Sigmoid colon (tissue), 4 donors: ENCODE results near the gene SPATA20.

ENCODE experiments used
- CTCF ChIP-seq, 4 experiments: fragments of 450-650 bp in 3 of 4; fragments of 200-600 bp in 1 of 4; IDR thresholded peaks; one replicate each; pipeline ENCODE4 v1.5.1; 2016 to 2019; ENCODE audit warnings: antibody characterized with exemption in 4 of 4, mild to moderate bottlenecking in 3 of 4, moderate library complexity in 2 of 4
- EP300 ChIP-seq, 4 donors: sonication (generic); formaldehyde crosslinking; IDR thresholded peaks; one replicate each; pipeline ENCODE4 v1.6.1; 2017; ENCODE audit warnings: antibody characterized with exemption in 4 of 4
- POLR2A ChIP-seq, 2 donors: fragments of 450-650 bp; IDR thresholded peaks; one replicate each; pipeline ENCODE4 v1.6.1; 2016; ENCODE audit warnings: antibody characterized with exemption in 2 of 2, mild to moderate bottlenecking in 2 of 2, moderate library complexity in 2 of 2

GRCh38 chr17:50558091-50558490 lies 11.1 kb downstream of the SPATA20 start:
- no peak for TF ChIP-seq CTCF (IDR thresholded peaks at IDR 0.05)
- TF ChIP-seq EP300 (IDR thresholded peaks at IDR 0.05), result no peak
- TF ChIP-seq POLR2A (IDR thresholded peaks at IDR 0.05), result no peak
